Activated naive CD4-positive, alpha-beta T cell treated with anti-CD3 and anti-CD28 coated beads, Interleukin-2, amount 50 U/mL, for 24 hours (primary cell): Measurements from ENCODE around the gene TRAF3.
"Not testable (repeated sequence)": the region's sequence is repeated elsewhere in the genome, so short reads cannot be mapped to it uniquely, and the experiment has no call there.

Experiments
- H3K27ac Mint-ChIP-seq: one replicate; pipeline ENCODE4 v1.8.0; 2021; ENCODE audit warnings: mild to moderate bottlenecking, mixed read lengths
- H3K27me3 Mint-ChIP-seq: one replicate; pipeline ENCODE4 v1.8.0; 2021; ENCODE audit warnings: mixed read lengths
- H3K36me3 Mint-ChIP-seq: one replicate; pipeline ENCODE4 v1.8.0; 2021; ENCODE audit warnings: mixed read lengths
- H3K4me1 Mint-ChIP-seq: one replicate; pipeline ENCODE4 v1.8.0; 2021; ENCODE audit warnings: mixed read lengths
- H3K4me3 Mint-ChIP-seq: one replicate; pipeline ENCODE4 v1.8.0; 2021; ENCODE audit warnings: mild to moderate bottlenecking, mixed read lengths
- H3K9me3 Mint-ChIP-seq: one replicate; pipeline ENCODE4 v1.8.0; 2021; ENCODE audit warnings: mixed read lengths

TRAF3 gene

DNA sequence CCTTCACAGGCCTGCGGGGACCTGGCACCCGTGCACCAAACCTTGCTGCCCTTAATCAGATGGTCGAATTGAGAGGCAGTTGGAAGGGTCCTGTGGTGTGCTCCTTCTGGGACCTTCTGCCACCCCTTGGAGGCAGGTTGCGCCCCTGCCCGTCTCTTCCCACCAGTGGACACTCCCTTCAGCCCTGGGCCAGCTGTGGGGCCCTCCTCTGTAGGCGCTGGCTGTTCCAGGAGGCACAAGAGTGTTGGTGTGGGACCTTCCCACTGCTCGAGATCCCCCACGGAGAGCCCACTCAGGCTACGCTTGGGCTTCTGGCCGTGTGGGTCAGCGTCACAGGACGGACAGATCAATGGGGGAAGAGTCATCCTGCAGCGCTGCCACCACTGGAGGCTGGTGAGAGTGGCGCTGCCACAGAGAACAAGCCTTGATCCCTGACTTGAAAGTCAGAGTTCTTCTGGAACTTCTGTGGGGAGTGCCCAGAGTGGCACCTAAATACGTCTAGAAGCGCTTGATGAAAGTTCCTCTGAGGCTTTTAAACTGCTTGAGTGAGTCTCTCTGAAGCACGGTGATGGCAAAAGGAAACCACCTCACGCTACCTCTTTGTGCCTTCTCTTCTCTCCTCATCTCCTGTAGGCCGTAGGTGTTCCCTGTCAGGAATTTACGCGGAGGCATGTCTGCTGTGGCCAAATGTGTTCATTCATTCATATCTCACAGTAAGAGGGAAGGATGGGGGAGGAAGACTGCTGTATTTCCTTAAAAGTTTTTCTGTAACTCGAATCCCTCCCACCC lies 48.3 kb downstream of the TRAF3 start:
- no peak overlapping the region for H3K27ac Mint-ChIP-seq
- H3K4me3 Mint-ChIP-seq = no peak overlapping the region
- H3K27me3 Mint-ChIP-seq = no peaks in the 10 kb centered on the region
- H3K4me1 Mint-ChIP-seq = peaks cover 83% of the 10 kb centered on the region
- peaks cover 4% of the 10 kb centered on the region for H3K36me3 Mint-ChIP-seq
- H3K9me3 Mint-ChIP-seq = no peaks in the 10 kb centered on the region

DNA sequence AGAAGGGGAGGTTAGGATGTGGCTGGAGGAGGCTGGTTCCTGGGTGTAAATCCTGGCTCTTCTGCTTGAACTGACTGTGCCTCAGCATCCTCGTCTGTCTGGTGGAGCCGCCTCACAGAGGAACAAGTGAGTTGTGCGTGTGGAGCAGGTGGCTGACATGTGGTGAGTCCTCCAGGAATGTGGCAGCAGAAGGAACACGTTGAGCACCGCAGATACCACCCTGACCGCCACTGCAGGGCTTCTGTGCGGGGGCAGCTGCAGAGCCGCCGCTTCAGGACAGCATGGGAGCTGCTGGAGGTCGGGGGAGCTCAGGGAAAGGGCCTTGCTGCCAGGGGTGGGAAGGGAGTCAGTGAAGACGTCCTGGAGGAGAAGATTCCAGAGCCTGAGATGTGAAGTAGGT lies 48.9 kb downstream of the TRAF3 start:
- Mint-ChIP-seq H3K27ac (peak overlapping the region; percentile 62), H3K4me1 (peaks cover 79% of the 10 kb centered on the region), H3K27me3 (no peaks in the 10 kb centered on the region), H3K9me3 (no peaks in the 10 kb centered on the region), H3K36me3 (peaks cover 5% of the 10 kb centered on the region), H3K4me3 (no peak overlapping the region)

DNA sequence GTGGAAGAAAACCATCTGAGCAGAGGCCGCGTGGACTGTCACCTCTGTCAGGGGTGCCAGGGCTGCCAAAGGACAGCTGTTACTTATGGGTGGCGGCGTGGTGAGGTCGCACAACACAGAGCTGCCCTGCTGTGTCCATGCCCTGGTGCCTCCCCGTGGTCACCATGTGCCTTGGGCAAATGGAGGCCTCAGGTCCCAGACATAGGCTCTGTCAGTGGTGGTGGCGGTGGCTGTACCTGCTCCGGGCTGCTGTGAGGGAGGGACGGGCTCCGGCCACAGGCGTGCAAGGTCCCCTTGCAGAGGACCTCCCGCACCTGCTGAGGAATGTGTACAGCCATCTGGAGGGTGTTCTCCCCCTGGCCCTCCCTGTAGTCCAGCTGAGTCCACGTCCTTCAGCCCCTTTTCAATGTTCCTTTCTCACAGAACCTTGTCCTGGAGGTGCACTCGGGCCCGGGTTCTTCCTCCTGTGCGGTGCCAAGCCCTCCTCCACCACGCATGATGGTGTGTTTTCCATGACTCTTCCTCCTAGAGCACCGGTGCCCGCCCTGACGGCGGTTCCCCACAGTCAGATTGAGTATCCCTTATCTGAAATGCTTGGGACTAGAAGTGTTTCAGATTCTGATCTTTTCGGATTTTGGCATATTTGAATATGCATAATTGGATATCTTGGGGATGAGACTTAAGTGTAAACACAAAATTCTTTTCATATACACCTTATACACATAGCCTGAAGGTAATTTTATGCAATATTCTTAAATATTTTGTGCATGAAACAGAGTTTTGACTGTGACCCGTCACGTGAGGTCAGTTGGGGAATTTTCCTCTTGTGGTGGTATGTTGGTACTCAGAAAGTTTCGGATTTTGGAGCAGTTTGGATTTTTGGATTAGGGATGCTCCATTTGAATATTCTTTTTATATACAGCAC lies 49.8 kb downstream of the TRAF3 start:
- no peaks in the 10 kb centered on the region for H3K27me3 Mint-ChIP-seq
- no peak overlapping the region for H3K4me3 Mint-ChIP-seq
- H3K27ac Mint-ChIP-seq = peak overlapping the region; percentile 62
- peaks cover 78% of the 10 kb centered on the region for H3K4me1 Mint-ChIP-seq
- H3K36me3 Mint-ChIP-seq = peaks cover 5% of the 10 kb centered on the region
- no peaks in the 10 kb centered on the region for H3K9me3 Mint-ChIP-seq

DNA sequence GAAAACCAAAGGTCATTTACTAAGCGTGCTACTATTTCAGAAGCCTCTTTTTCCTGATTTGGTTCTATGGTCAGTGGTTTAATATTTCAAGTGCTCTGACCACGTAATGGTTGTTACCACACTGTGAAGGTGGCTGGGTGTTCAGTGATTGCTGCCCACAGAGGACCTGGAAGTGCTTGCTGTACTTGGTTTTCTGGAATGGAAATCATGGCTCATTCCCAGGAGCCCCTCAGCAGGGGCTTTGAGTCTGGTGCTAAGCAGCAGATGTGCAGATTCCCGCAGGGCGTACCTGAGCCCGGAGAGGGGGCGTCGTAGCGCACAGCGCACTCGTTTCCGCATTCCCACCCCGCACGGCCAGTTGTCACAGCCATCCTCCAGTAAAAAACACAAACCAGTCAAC lies 50.5 kb downstream of the TRAF3 start:
- Mint-ChIP-seq H3K4me3 (no peak overlapping the region), H3K36me3 (peaks cover 7% of the 10 kb centered on the region), H3K27ac (no peak overlapping the region), H3K9me3 (no peaks in the 10 kb centered on the region), H3K27me3 (no peaks in the 10 kb centered on the region), H3K4me1 (peaks cover 74% of the 10 kb centered on the region)

DNA sequence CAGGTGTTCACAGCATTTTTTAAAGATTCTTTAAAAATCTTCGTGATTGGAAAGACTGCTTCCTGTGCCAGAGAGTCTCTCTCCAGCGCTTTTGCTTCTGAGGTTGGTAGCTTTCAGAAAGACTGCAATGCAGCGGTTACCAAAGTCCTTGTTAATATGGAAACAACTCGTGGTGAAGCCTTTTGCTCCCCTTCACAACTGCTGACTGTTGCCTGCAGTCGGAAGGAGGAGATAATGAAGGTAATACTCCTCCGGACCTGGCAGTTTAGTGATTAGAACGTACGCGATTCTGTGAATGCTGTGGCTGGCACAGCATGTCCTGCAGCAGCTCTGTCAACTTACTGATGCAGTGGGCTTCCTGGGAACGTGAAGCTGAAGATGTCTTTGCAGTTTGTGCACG lies 50.9 kb downstream of the TRAF3 start:
- H3K27me3 Mint-ChIP-seq = no peaks in the 10 kb centered on the region
- H3K36me3 Mint-ChIP-seq = peaks cover 9% of the 10 kb centered on the region
- H3K4me1 Mint-ChIP-seq = peaks cover 74% of the 10 kb centered on the region
- no peaks in the 10 kb centered on the region for H3K9me3 Mint-ChIP-seq
- no peak overlapping the region for H3K4me3 Mint-ChIP-seq
- H3K27ac Mint-ChIP-seq = peak overlapping the region; percentile 81

DNA sequence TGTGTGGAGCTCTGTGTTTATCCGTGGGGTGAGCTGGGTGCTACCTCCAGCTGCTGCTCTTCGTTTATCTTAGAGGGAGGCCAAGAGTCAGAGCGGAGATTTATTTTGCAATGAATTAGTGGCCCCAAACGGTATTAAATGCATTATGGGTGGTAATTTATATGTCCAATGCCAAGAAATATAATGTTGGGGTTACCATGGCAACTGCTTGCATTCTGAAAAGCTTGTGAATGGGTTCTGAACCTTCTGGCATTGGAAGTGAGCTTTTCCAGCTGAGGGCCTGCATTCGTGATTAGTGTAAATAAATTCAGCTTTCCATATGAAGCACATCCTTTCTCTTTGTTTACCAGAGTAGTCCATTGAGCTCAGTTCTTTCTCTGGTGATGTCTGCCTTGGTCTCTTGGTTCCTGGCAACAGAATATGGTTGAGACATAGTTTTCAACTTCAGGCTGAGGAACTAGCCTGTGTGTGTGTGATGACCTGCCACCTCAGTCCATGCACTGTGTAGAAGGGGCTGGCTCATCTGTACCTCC lies 51.8 kb downstream of the TRAF3 start:
- H3K27ac Mint-ChIP-seq = no peak overlapping the region
- peaks cover 11% of the 10 kb centered on the region for H3K36me3 Mint-ChIP-seq
- peaks cover 70% of the 10 kb centered on the region for H3K4me1 Mint-ChIP-seq
- H3K9me3 Mint-ChIP-seq = no peaks in the 10 kb centered on the region
- H3K27me3 Mint-ChIP-seq = no peaks in the 10 kb centered on the region
- no peak overlapping the region for H3K4me3 Mint-ChIP-seq

DNA sequence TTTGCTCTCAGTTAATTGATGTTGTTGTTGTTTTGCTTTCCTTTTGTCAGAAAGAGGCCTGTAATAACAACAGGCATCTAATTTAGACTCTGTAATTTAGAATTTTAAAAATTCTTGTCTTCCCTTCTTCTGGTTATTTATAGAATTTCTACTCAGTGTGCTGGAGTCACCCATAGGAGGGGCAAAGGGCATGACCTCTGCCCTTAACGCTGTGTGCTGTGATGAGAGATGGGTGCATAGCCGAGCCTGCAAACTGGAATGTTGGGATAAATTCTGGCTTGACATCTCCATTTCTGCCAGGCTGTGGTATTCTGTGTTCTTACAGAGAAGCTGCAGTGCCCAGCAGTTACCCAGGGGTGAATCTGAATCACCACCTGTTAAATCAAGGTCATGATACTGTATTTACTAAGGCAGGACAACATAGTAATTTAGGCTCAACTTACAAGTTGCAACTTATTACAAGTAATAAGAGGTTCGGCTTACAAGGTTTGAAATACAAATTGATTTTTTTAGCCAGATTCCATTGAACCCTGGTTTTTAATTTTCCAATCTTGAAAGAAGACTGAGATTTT lies 53.3 kb downstream of the TRAF3 start:
- peaks cover 62% of the 10 kb centered on the region for H3K4me1 Mint-ChIP-seq
- H3K27ac Mint-ChIP-seq = no peak overlapping the region
- no peaks in the 10 kb centered on the region for H3K9me3 Mint-ChIP-seq
- H3K36me3 Mint-ChIP-seq = peaks cover 15% of the 10 kb centered on the region
- H3K4me3 Mint-ChIP-seq = no peak overlapping the region
- H3K27me3 Mint-ChIP-seq = no peaks in the 10 kb centered on the region

DNA sequence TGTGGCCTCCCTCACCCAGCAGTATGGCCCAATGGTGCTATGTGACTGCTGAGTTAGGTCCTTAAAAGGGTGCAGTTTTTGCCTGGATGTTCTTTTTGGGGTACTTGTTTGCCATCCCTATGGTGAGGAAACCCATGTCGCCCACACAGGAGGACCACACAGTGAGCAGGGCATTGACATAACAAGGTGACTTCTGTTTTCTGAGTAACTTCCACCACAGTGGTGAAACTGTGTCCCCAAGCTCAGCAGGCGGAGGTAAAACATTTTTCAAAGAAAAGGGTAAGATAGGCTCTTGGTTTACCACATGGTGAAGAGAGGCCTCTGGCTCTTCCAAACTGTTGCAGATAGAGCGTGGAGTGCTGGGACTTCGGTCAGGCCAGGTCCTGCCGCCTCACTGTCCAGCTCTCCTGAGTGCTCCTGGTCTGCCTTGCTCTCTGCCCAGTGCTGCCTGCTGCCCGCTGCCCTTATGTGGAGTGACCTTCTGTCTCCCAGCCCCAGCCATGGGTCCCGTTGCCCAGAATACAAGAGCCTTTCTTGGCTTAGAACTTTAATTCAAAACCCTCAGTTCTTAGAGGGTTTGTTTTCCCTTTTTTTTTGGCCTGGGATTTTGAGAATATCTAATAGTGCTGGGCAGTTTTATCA lies 54.0 kb downstream of the TRAF3 start:
- H3K27me3 Mint-ChIP-seq = no peaks in the 10 kb centered on the region
- H3K4me3 Mint-ChIP-seq = no peak overlapping the region
- peaks cover 58% of the 10 kb centered on the region for H3K4me1 Mint-ChIP-seq
- H3K36me3 Mint-ChIP-seq = peaks cover 15% of the 10 kb centered on the region
- H3K9me3 Mint-ChIP-seq = no peaks in the 10 kb centered on the region
- H3K27ac Mint-ChIP-seq = no peak overlapping the region

DNA sequence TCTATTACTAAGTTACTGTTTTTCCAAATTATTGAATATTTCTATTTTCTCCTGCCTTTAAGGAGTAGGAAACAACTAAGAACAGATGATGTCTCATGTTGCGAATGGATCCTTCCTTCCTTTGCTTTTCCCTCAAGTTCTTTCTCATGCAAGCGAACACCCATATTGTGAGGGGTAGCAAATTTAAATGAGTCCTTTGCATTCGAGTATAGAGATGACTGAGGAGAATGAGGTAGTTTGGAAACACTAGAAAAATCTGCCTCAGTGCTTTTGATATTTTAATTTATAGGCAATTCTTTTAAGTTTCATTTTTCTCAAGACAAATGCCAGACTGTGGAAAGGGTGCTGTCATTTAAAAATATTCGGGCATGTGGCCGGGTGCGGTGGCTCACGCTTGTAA lies 56.1 kb downstream of the TRAF3 start:
- Mint-ChIP-seq H3K9me3 (no peaks in the 10 kb centered on the region), H3K4me3 (no peak overlapping the region), H3K4me1 (peaks cover 48% of the 10 kb centered on the region), H3K36me3 (peaks cover 22% of the 10 kb centered on the region), H3K27ac (no peak overlapping the region), H3K27me3 (no peaks in the 10 kb centered on the region)

DNA sequence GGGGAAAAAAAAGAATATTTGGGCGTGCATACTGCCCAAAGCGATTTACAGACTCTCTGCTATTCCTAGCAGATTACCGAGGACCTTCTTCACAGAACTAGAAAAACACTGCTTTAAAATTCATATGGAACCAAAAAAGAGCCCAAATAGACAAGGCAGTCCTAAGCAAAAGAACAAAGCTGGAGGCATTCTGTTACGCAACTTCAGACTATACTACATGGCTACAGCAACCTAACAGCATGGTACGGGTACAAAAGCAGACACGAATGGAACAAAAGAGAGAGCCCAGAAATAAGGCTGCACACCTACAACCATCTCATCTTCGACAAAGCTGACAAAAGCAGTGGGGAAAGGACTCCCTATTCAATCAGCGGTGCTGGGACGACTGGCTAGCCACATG lies 56.7 kb downstream of the TRAF3 start:
- H3K27ac Mint-ChIP-seq = no peak overlapping the region

DNA sequence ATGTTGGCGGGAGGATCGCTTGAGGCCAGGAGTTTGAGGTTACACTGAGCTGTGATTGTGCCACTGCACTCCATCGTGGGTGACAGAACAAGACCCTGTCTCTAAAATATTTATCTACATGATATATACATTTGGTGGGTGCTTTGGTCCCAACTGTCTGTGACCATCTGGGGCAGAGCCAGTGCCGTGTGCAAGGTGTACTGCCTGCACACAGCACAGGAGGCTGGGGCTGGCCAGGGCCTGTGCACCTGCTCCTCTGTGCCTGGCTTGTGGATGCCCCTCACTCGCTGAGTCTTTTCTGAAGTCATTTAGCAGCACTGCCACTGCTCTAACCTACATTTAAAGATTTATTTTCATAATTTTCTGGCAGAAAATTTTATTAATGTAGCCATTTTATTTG lies 58.7 kb downstream of the TRAF3 start:
- Mint-ChIP-seq H3K4me1 (peaks cover 34% of the 10 kb centered on the region), H3K27ac (no peak overlapping the region), H3K27me3 (no peaks in the 10 kb centered on the region), H3K36me3 (peaks cover 21% of the 10 kb centered on the region), H3K9me3 (no peaks in the 10 kb centered on the region), H3K4me3 (no peak overlapping the region)

More for the DNA sequence above, 56.7 kb downstream of the TRAF3 start:
- Mint-ChIP-seq H3K4me3 (no peak overlapping the region), H3K9me3 (no peaks in the 10 kb centered on the region), H3K4me1 (peaks cover 44% of the 10 kb centered on the region), H3K27me3 (no peaks in the 10 kb centered on the region), H3K36me3 (peaks cover 21% of the 10 kb centered on the region)

DNA sequence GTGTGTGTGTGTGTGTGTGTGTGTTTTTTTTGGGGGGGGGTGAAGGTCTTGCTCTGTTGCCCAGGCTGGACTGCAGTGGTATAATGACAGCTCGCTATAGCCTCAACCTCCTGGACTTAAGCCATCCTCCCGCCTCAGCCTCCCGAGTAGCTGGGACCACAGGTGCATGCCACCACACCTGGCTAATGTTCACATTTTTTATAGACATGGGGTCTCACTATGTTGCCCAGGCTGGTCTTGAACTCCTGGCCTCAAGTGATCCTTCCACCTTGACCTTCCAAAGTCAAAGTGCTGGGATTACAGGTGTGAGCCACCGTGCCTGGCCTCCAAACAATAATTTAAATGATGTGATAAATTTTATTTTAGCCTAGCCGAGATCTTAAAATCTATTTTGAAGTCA lies 59.9 kb downstream of the TRAF3 start:
- not testable (repeated sequence) for H3K27ac Mint-ChIP-seq, H3K27me3 Mint-ChIP-seq, H3K9me3 Mint-ChIP-seq, H3K4me3 Mint-ChIP-seq
- Mint-ChIP-seq H3K36me3 (peaks cover 21% of the 10 kb centered on the region), H3K4me1 (peaks cover 36% of the 10 kb centered on the region)

DNA sequence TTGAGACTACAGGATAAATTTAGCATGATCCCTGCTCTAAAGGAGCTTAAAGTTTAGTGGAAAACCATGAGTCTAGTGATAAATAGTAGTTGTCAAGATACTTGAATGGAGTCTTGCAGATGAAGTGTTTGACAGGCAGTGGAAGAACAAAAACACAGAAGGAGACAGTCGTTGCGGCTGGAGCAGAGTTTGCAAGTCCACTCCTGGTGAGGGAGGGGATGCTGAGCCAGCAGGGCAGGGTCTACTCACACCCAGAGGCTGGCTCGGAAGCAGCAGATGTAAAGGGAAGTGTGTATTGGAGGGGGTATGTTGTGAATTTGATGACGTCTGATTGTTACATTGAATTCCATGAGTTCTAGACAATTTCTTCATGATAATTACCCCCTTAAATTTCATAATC lies 61.3 kb downstream of the TRAF3 start:
- peak overlapping the region; percentile 10 for H3K27ac Mint-ChIP-seq
- H3K9me3 Mint-ChIP-seq = no peaks in the 10 kb centered on the region
- no peaks in the 10 kb centered on the region for H3K27me3 Mint-ChIP-seq
- peaks cover 32% of the 10 kb centered on the region for H3K4me1 Mint-ChIP-seq
- peaks cover 18% of the 10 kb centered on the region for H3K36me3 Mint-ChIP-seq
- no peak overlapping the region for H3K4me3 Mint-ChIP-seq

DNA sequence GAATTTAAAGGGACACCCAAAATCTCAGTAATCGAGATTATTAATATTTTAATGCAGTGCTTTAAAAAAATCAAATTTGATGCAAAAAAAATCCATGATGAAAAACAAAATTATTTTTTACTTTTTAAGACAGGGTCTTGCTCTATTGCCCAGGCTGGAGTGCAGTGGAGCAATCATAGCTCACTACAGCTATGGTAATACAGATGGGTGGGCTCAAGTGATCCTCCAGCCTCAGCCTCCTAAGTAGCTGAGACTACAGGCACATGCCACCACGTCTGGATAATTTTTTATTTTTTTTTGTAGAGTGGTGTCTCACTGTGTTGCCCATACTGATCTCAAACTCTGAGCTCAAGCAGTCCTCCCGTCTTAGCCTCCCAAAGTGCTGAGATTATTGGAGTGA lies 62.9 kb downstream of the TRAF3 start:
- Mint-ChIP-seq H3K36me3 (peaks cover 12% of the 10 kb centered on the region), H3K27ac (no peak overlapping the region)

DNA sequence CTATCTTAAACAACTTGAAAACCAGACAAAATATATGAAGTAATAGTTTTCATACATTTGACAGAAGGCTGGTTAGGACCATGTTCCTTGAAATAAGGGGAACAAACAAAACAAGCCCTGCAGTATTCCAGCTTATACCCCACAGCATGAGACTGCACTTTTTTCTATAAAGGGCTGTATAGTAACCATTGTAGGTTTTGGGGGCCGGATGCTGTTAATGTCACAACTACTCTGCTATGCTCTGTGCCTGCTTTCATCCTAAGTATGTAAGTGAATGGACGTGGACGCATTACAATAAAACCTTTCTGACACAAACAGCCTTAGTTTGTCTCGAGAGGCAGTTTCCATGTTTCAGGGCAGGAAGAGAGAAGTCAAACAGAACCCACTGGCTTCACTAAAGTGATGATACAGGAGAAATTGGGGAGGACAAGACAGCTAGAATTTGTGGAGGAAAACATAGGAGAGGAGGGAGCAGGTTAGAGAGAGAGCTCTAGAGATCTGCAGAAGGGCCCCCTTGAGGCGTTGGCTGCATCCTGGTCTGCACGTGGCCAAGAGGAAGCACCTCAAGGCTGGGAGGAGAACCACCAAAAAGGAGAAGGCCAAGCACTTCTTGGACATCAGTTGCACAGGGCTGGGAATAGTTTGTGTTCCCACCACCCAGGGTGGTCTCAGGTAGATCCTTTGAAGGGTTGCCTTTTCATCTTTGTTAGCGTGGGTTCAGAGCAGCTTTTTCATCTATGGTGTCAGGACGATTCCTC lies 63.7 kb downstream of the TRAF3 start:
- peaks cover 22% of the 10 kb centered on the region for H3K4me1 Mint-ChIP-seq
- peak overlapping the region; percentile 2 for H3K27ac Mint-ChIP-seq
- H3K36me3 Mint-ChIP-seq = peaks cover 12% of the 10 kb centered on the region
- no peaks in the 10 kb centered on the region for H3K27me3 Mint-ChIP-seq
- H3K9me3 Mint-ChIP-seq = no peaks in the 10 kb centered on the region
- no peak overlapping the region for H3K4me3 Mint-ChIP-seq

More for the DNA sequence above, 62.9 kb downstream of the TRAF3 start:
- Mint-ChIP-seq H3K4me3 (no peak overlapping the region), H3K9me3 (no peaks in the 10 kb centered on the region), H3K27me3 (no peaks in the 10 kb centered on the region), H3K4me1 (peaks cover 27% of the 10 kb centered on the region)
